GM21367 (cell line): ENCODE results near the gene PTPA.
"Not testable (repeated sequence)": the region's sequence is repeated elsewhere in the genome, so short reads cannot be mapped to it uniquely, and the experiment has no call there.

Experiments used
- ATAC-seq: cut with Tn5 transposase; IDR thresholded peaks from one replicate; pipeline ENCODE4 v1.9.1; 2021; ENCODE audit not compliant: unreplicated experiment

The PTPA gene

GRCh38 chr9:129193655-129194054 lies 82.4 kb downstream of the PTPA start:
- ATAC-seq: no peak

DNA sequence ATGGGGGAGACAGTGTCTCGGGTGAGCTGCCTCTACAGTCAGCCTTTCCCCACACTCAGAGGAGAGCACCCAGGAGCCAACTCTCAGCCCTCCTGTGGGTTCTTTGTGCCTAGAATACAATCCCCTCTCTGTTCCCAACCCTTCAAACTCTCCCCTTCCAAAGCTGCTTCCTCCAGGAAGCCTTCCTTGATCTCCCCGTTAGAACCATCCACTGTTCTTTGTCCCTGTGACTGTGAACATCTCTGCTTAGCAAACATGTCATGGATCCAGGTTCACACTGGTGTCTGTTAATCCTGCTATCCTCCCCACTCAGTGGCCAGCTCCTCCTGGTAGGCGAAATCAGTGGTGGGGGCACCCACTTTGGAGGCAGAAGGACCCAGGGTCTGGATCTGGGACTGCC lies 83.0 kb downstream of the PTPA start:
- no peak for ATAC-seq

DNA sequence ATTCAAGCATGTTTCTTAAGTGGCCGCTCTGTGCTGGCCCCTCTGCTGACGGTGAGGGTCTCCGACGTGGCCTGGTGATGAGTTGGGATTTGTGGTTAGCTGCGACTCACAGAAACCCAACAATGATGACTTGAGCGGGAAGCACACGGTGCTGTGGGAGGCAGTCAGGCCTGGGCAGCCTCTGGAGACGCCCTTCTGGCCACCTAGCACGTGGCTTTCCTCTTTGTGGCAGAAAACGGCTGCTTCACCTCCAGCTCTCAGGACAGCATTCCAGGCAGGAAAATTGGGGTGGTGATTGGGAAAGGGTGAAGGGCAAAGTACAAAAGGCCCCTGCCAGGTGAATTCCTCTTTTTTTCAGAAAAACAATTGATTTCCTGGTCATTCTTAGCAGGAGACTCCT lies 84.4 kb downstream of the PTPA start:
- no peak for ATAC-seq

GRCh38 chr9:129197045-129197444 lies 85.8 kb downstream of the PTPA start:
- ATAC-seq: not testable (repeated sequence)

- no peak for ATAC-seq
These were observed 86.7 kb downstream of the PTPA start for GRCh38 chr9:129197978-129198318.
